ENCODE results near the gene PGC. TPM values are rescaled to one million over a fixed set of nuclear protein-coding genes. Genes with fewer than 3 reads are reported as not detected.

The PGC gene
- total RNA-seq, 1 experiment from 2014 or later, result 0.63 TPM

DNA sequence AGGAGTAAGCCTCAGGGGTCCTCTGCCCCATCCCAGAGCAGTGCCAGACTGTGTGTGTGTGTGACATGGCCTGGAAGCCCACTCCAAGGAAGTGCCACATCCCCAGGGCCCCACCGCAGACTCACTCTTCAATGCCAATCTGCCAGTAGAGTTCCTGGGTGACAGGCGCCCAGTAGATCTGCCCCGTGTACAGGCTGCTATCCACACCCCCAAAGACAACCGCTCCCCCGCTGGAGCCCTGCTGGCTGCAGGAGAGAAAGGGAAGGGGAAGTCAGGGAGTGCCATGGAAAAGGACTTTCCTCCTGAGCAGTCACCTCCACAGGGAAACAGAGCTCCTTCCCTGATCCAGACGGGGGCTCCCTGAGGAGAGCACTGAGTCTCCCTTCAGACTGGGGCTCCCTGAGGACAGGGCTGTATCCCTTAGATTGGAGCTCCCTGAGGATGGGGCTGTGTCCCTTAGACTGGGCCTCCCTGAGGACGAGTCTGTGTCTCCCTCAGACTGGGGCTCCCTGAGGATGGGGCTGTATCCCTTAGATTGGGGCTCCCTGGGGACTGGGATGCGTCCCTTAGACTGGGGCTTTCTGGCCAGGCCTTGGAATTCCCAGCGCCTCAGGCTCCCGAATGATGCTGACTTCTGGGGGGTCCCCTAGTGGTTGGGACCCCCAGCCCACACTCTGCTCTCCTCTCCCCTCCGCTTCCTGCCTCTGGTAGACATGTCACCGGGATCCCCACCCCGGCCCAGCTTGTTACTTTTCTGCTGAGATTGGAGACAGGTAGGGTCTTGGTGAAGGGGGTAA is 6.6 kb downstream of the PGC start (continued):
- TF ChIP-seq, protein P1, sequence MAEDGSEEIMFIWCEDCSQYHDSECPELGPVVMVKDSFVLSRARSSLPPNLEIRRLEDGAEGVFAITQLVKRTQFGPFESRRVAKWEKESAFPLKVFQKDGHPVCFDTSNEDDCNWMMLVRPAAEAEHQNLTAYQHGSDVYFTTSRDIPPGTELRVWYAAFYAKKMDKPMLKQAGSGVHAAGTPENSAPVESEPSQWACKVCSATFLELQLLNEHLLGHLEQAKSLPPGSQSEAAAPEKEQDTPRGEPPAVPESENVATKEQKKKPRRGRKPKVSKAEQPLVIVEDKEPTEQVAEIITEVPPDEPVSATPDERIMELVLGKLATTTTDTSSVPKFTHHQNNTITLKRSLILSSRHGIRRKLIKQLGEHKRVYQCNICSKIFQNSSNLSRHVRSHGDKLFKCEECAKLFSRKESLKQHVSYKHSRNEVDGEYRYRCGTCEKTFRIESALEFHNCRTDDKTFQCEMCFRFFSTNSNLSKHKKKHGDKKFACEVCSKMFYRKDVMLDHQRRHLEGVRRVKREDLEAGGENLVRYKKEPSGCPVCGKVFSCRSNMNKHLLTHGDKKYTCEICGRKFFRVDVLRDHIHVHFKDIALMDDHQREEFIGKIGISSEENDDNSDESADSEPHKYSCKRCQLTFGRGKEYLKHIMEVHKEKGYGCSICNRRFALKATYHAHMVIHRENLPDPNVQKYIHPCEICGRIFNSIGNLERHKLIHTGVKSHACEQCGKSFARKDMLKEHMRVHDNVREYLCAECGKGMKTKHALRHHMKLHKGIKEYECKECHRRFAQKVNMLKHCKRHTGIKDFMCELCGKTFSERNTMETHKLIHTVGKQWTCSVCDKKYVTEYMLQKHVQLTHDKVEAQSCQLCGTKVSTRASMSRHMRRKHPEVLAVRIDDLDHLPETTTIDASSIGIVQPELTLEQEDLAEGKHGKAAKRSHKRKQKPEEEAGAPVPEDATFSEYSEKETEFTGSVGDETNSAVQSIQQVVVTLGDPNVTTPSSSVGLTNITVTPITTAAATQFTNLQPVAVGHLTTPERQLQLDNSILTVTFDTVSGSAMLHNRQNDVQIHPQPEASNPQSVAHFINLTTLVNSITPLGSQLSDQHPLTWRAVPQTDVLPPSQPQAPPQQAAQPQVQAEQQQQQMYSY (CRISPR knock-in tag; IDR thresholded peaks at IDR 0.05), result no peak
- TF ChIP-seq ZNF416 (CRISPR knock-in tag; IDR thresholded peaks at IDR 0.05), result no peak

DNA sequence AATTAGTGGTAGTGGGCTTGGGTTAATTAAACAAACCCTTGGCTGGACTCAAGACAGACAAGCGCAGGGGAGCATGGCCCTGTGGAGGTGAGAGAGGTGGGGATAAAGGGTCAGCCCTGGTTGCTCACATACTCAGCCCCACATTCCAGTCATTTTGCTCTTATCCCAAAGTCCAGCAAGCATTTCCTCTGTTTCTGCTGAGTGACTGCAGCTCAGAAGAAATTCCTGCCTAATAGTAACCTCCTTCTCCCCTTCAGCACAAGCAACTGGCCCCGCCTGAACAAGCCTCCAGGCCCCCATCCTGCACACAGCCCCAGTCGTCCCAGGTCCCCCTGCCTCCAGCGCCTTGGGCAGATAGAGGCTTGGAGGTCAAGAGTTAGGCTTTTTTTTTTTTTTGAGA is 8.2 kb downstream of the PGC start:
- CTCF ChIA-PET, result interaction anchor here (1.3 kb wide), 1 partner anchor 47 kb away, joined by 3 read pairs; no protein-coding TSS in a partner anchor
- H3K27me3 Mint-ChIP-seq (ENCODE audit: low read depth), result peaks cover 3% of the 10 kb centered on the region; the same call in 1 of the 2 replicates
- DNase-seq (ENCODE audit: low spot score), result no peak
- no peak overlapping the region for H3K4me3 Mint-ChIP-seq
- H3K9me3 Mint-ChIP-seq, result no peaks in the 10 kb centered on the region
- no peak for ATAC-seq
- no peak for TF ChIP-seq JAZF1 (CRISPR knock-in tag; IDR thresholded peaks at IDR 0.05)
- TF ChIP-seq, protein P2, sequence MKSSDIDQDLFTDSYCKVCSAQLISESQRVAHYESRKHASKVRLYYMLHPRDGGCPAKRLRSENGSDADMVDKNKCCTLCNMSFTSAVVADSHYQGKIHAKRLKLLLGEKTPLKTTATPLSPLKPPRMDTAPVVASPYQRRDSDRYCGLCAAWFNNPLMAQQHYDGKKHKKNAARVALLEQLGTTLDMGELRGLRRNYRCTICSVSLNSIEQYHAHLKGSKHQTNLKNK (CRISPR knock-in tag; IDR thresholded peaks at IDR 0.05), result no peak
- TF ChIP-seq, protein P3, sequence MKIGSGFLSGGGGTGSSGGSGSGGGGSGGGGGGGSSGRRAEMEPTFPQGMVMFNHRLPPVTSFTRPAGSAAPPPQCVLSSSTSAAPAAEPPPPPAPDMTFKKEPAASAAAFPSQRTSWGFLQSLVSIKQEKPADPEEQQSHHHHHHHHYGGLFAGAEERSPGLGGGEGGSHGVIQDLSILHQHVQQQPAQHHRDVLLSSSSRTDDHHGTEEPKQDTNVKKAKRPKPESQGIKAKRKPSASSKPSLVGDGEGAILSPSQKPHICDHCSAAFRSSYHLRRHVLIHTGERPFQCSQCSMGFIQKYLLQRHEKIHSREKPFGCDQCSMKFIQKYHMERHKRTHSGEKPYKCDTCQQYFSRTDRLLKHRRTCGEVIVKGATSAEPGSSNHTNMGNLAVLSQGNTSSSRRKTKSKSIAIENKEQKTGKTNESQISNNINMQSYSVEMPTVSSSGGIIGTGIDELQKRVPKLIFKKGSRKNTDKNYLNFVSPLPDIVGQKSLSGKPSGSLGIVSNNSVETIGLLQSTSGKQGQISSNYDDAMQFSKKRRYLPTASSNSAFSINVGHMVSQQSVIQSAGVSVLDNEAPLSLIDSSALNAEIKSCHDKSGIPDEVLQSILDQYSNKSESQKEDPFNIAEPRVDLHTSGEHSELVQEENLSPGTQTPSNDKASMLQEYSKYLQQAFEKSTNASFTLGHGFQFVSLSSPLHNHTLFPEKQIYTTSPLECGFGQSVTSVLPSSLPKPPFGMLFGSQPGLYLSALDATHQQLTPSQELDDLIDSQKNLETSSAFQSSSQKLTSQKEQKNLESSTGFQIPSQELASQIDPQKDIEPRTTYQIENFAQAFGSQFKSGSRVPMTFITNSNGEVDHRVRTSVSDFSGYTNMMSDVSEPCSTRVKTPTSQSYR (CRISPR knock-in tag; IDR thresholded peaks at IDR 0.05), result no peak
- TF ChIP-seq, protein P4, sequence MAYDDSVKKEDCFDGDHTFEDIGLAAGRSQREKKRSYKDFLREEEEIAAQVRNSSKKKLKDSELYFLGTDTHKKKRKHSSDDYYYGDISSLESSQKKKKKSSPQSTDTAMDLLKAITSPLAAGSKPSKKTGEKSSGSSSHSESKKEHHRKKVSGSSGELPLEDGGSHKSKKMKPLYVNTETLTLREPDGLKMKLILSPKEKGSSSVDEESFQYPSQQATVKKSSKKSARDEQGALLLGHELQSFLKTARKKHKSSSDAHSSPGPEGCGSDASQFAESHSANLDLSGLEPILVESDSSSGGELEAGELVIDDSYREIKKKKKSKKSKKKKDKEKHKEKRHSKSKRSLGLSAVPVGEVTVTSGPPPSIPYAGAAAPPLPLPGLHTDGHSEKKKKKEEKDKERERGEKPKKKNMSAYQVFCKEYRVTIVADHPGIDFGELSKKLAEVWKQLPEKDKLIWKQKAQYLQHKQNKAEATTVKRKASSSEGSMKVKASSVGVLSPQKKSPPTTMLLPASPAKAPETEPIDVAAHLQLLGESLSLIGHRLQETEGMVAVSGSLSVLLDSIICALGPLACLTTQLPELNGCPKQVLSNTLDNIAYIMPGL (CRISPR knock-in tag; IDR thresholded peaks at IDR 0.05), result no peak
- POLR2A ChIA-PET, result no interaction called here
- peaks cover 10% of the 10 kb centered on the region for H3K4me1 Mint-ChIP-seq
- H3K27ac Mint-ChIP-seq, result no peak overlapping the region
- H3K36me3 Mint-ChIP-seq, result no peaks in the 10 kb centered on the region

DNA sequence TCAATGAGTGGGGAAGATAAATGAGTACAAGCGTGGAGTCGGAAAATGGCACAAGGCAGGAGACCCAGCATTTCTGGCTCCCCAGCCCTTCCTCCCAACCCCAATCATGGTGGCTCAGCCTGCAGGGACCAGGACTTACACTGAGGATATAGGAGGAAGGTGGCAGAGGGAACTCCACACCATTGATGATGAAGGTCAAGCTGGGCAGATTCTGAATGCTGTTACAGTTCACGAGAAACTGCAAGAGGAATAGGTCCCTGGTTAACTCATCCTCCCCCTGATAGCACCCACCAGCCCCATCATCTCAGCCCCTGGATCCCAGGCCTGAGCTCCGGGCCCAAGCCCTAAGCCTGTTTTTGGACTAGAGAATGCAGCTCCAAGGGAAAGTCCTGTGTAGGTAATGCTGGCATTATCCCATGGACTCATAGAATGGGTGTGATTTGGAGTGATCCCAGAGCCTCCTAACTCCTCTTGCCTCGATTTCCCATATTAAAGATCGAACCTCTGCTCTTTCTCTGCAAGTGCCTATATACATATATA is 9.5 kb downstream of the PGC start:
- Mint-ChIP-seq H3K4me1 (peaks cover 20% of the 10 kb centered on the region), H3K27ac (no peak overlapping the region), H3K27me3 (ENCODE audit: low read depth) (peaks cover 11% of the 10 kb centered on the region), H3K36me3 (no peaks in the 10 kb centered on the region), H3K9me3 (no peaks in the 10 kb centered on the region), H3K4me3 (no peak overlapping the region)
- ATAC-seq, result no peak
- ChIA-PET POLR2A (interaction anchor here (0.6 kb wide), 1 partner anchor 184 kb away, joined by 4 read pairs; no protein-coding TSS in a partner anchor), CTCF (interaction anchor here (1.3 to 1.6 kb wide), 2 partner anchors 38 to 546 kb away, joined by 3 read pairs; no protein-coding TSS in a partner anchor)
- no peak for DNase-seq (ENCODE audit: low spot score)
- no peak for TF ChIP-seq KAT7 (CRISPR knock-in tag; IDR thresholded peaks at IDR 0.05; ENCODE audit: borderline replicate concordance)
- TF ChIP-seq, protein P5, sequence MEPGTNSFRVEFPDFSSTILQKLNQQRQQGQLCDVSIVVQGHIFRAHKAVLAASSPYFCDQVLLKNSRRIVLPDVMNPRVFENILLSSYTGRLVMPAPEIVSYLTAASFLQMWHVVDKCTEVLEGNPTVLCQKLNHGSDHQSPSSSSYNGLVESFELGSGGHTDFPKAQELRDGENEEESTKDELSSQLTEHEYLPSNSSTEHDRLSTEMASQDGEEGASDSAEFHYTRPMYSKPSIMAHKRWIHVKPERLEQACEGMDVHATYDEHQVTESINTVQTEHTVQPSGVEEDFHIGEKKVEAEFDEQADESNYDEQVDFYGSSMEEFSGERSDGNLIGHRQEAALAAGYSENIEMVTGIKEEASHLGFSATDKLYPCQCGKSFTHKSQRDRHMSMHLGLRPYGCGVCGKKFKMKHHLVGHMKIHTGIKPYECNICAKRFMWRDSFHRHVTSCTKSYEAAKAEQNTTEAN (CRISPR knock-in tag; IDR thresholded peaks at IDR 0.05), result no peak
- TF ChIP-seq ATF1 (CRISPR knock-in tag; IDR thresholded peaks at IDR 0.05), result no peak
- TF ChIP-seq, protein P6, sequence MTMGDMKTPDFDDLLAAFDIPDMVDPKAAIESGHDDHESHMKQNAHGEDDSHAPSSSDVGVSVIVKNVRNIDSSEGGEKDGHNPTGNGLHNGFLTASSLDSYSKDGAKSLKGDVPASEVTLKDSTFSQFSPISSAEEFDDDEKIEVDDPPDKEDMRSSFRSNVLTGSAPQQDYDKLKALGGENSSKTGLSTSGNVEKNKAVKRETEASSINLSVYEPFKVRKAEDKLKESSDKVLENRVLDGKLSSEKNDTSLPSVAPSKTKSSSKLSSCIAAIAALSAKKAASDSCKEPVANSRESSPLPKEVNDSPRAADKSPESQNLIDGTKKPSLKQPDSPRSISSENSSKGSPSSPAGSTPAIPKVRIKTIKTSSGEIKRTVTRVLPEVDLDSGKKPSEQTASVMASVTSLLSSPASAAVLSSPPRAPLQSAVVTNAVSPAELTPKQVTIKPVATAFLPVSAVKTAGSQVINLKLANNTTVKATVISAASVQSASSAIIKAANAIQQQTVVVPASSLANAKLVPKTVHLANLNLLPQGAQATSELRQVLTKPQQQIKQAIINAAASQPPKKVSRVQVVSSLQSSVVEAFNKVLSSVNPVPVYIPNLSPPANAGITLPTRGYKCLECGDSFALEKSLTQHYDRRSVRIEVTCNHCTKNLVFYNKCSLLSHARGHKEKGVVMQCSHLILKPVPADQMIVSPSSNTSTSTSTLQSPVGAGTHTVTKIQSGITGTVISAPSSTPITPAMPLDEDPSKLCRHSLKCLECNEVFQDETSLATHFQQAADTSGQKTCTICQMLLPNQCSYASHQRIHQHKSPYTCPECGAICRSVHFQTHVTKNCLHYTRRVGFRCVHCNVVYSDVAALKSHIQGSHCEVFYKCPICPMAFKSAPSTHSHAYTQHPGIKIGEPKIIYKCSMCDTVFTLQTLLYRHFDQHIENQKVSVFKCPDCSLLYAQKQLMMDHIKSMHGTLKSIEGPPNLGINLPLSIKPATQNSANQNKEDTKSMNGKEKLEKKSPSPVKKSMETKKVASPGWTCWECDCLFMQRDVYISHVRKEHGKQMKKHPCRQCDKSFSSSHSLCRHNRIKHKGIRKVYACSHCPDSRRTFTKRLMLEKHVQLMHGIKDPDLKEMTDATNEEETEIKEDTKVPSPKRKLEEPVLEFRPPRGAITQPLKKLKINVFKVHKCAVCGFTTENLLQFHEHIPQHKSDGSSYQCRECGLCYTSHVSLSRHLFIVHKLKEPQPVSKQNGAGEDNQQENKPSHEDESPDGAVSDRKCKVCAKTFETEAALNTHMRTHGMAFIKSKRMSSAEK (CRISPR knock-in tag; IDR thresholded peaks at IDR 0.05; ENCODE audit: borderline replicate concordance), result no peak
- no peak for TF ChIP-seq CREM (CRISPR knock-in tag; IDR thresholded peaks at IDR 0.05)
- TF ChIP-seq NR2C2 (CRISPR knock-in tag; IDR thresholded peaks at IDR 0.05), result no peak
- TF ChIP-seq, protein P7, sequence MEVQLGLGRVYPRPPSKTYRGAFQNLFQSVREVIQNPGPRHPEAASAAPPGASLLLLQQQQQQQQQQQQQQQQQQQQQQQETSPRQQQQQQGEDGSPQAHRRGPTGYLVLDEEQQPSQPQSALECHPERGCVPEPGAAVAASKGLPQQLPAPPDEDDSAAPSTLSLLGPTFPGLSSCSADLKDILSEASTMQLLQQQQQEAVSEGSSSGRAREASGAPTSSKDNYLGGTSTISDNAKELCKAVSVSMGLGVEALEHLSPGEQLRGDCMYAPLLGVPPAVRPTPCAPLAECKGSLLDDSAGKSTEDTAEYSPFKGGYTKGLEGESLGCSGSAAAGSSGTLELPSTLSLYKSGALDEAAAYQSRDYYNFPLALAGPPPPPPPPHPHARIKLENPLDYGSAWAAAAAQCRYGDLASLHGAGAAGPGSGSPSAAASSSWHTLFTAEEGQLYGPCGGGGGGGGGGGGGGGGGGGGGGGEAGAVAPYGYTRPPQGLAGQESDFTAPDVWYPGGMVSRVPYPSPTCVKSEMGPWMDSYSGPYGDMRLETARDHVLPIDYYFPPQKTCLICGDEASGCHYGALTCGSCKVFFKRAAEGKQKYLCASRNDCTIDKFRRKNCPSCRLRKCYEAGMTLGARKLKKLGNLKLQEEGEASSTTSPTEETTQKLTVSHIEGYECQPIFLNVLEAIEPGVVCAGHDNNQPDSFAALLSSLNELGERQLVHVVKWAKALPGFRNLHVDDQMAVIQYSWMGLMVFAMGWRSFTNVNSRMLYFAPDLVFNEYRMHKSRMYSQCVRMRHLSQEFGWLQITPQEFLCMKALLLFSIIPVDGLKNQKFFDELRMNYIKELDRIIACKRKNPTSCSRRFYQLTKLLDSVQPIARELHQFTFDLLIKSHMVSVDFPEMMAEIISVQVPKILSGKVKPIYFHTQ (CRISPR knock-in tag; IDR thresholded peaks at IDR 0.05), result no peak
